Choroid plexus epithelial cell (primary cell): ENCODE results near the gene BEST2.

ENCODE experiments used
- DNase-seq: peaks from one replicate; pipeline ENCODE4 v3.0.0-alpha.2; 2010; ENCODE audit warnings: low read depth
- H3K4me3 ChIP-seq: 2 replicates; pipeline ENCODE4 v1.5.1; 2011; ENCODE audit warnings: low read depth, mild to moderate bottlenecking, control low read depth, low read length, moderate library complexity
- CTCF ChIP-seq: conservative IDR thresholded peaks from 2 replicates; pipeline ENCODE4 v1.5.1; 2011; ENCODE audit warnings: low read depth, mild to moderate bottlenecking, control low read depth, inconsistent platforms, low read length, moderate library complexity

BEST2 gene

GRCh38 chr19:12802267-12803106 is 50.9 kb downstream of the BEST2 start:
- DNase-seq: no peak
- peak overlapping the region; percentile 89 for H3K4me3 ChIP-seq
- TF ChIP-seq CTCF: peak; percentile 25

GRCh38 chr19:12804051-12804450 is 52.5 kb downstream of the BEST2 start:
- no peak for DNase-seq
- no peak for TF ChIP-seq CTCF
- no peak overlapping the region for H3K4me3 ChIP-seq

GRCh38 chr19:12806242-12807081 is 54.9 kb downstream of the BEST2 start, which contains the start of gene RNASEH2A:
Gene RNASEH2A, plus strand, starts transcription at chr19:12806584. Its CDS starts 90 bp downstream, at chr19:12806674.
- peak; percentile 94 for DNase-seq
- no peak for TF ChIP-seq CTCF

More at GRCh38 chr19:12806242-12807081, 54.9 kb downstream of the BEST2 start, which contains the start of gene RNASEH2A:
- peak within 1 kb of the TSS; percentile 76 for H3K4me3 ChIP-seq
